Hepatocyte (in vitro differentiated cells): ENCODE data around the gene ARFGAP2. TPM values are rescaled to one million over a fixed set of nuclear protein-coding genes. Genes with fewer than 3 reads are reported as not detected.

Source experiments
- DNase-seq: peaks from one replicate; pipeline ENCODE4 v3.0.0-alpha.2; 2016; ENCODE audit warnings: low spot score
- H2AFZ ChIP-seq: fragments of 200-600 bp; sonication (generic); 2 replicates; pipeline ENCODE4 v1.6.0; 2016; ENCODE audit warnings: antibody characterized with exemption, mild to moderate bottlenecking
- H3K27ac ChIP-seq: fragments of 200-600 bp; sonication (generic); 2 replicates; pipeline ENCODE4 v1.5.1; 2016; ENCODE audit warnings: mild to moderate bottlenecking
- H3K27me3 ChIP-seq: fragments of 200-600 bp; sonication (generic); 2 replicates; pipeline ENCODE4 v1.6.1; 2016
- H3K36me3 ChIP-seq: fragments of 200-600 bp; sonication (generic); replicated peaks from 2 replicates; pipeline ENCODE4 v1.5.1; 2016; ENCODE audit warnings: low read depth; ENCODE audit not compliant: insufficient read depth
- H3K4me1 ChIP-seq: fragments of 200-600 bp; sonication (generic); 2 replicates; pipeline ENCODE4 v1.5.1; 2016; ENCODE audit warnings: mild to moderate bottlenecking, moderate library complexity; ENCODE audit not compliant: insufficient read depth
- H3K4me2 ChIP-seq: fragments of 200-600 bp; sonication (generic); 2 replicates; pipeline ENCODE4 v1.6.0; 2016
- H3K4me3 ChIP-seq: fragments of 200-600 bp; sonication (generic); 2 replicates; pipeline ENCODE4 v1.5.1; 2016; ENCODE audit warnings: mild to moderate bottlenecking
- H3K79me2 ChIP-seq: fragments of 200-600 bp; sonication (generic); 2 replicates; pipeline ENCODE4 v1.6.0; 2017; ENCODE audit warnings: mild to moderate bottlenecking
- H3K9me2 ChIP-seq: fragments of 200-600 bp; sonication (generic); replicated peaks from 2 replicates; pipeline ENCODE4 v1.6.0; 2017; ENCODE audit warnings: mild to moderate bottlenecking; ENCODE audit not compliant: insufficient read depth
- H3K9me3 ChIP-seq: fragments of 200-600 bp; sonication (generic); 2 replicates; pipeline ENCODE4 v1.5.1; 2016; ENCODE audit warnings: low read depth, mild to moderate bottlenecking
- H4K20me1 ChIP-seq: fragments of 200-600 bp; sonication (generic); 2 replicates; pipeline ENCODE4 v1.6.0; 2016; ENCODE audit warnings: mild to moderate bottlenecking; ENCODE audit not compliant: insufficient read depth, poor library complexity, severe bottlenecking
- CTCF ChIP-seq: fragments of 200-600 bp; sonication (generic); IDR thresholded peaks from 2 replicates; pipeline ENCODE4 v1.5.1; 2016; ENCODE audit warnings: antibody characterized with exemption, mild to moderate bottlenecking; ENCODE audit not compliant: poor library complexity
- EZH2 ChIP-seq: fragments of 200-600 bp; sonication (generic); IDR thresholded peaks from 2 replicates; pipeline ENCODE4 v1.6.1; 2016; ENCODE audit warnings: antibody characterized with exemption, mild to moderate bottlenecking, borderline replicate concordance
- EZH2phosphoT487 ChIP-seq: fragments of 200-600 bp; sonication (generic); IDR thresholded peaks from one replicate; pipeline ENCODE4 v1.6.1; 2018; ENCODE audit warnings: antibody characterized with exemption, mild to moderate bottlenecking, low read depth, moderate library complexity; ENCODE audit not compliant: unreplicated experiment, severe bottlenecking
- whole genome bisulfite sequencing: methylation state at CpG from one replicate; pipeline ENCODE4 v1.1.6; 2016; ENCODE audit warnings: low lambda C conversion rate; ENCODE audit errors: missing lambda C conversion rate; 5-methylcytosine and 5-hydroxymethylcytosine counted together
- polyA plus RNA-seq: library from polyadenylated mRNA; unstranded; fragments of >200 nt; fragmentation: Nextera tagmentation; extraction: Ambion mirVana; gene quantifications from 2 replicates; pipeline ENCODE4 v1.2.1, GENCODE V29; 2016
- total RNA-seq: library from RNA; depleted of rRNA; stranded (reverse); fragments of >200 nt; gene quantifications from 2 replicates; pipeline ENCODE4 v1.2.3, GENCODE V29; 2014

Gene ARFGAP2
- total and polyA plus RNA-seq, 2 experiments from 2014 or later = 64.3 to 146 TPM

DNA sequence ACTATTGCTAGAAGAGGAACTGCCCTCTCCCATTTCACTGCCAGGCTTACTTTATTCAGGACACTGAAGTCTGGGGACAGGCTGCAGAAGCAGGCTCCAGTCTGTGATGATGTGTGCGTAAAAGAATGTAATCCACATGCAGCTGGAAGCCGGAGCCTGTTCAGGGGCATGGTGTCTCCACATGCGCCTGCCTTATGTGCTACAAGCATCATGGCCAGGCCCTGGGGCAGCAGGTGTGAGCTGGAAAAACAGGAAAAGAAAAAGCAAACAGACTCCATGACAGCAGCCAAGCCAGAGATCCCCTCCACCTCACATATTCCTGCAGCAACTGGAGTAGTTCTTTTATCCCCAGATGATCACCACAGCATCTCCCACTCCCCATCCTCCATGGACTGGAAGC is 33.4 kb downstream of the ARFGAP2 start:
- H3K36me3 ChIP-seq = no peaks in the 10 kb centered on the region
- 23% methylated on average over 3 of the region's 3 CpGs for WGBS
- TF ChIP-seq CTCF = no peak
- TF ChIP-seq EZH2phosphoT487 = no peak
- TF ChIP-seq EZH2 = no peak
- no peaks in the 10 kb centered on the region for H3K9me3 ChIP-seq
- no peaks in the 10 kb centered on the region for H3K4me1 ChIP-seq
- H4K20me1 ChIP-seq = no peaks in the 10 kb centered on the region
- no peak overlapping the region for H3K27ac ChIP-seq
- no peaks in the 10 kb centered on the region for H3K27me3 ChIP-seq
- H2AFZ ChIP-seq = no peak overlapping the region
- H3K4me3 ChIP-seq = no peak overlapping the region
- H3K79me2 ChIP-seq = no peaks in the 10 kb centered on the region
- DNase-seq = peak; percentile 65
- no peaks in the 10 kb centered on the region for H3K9me2 ChIP-seq
- no peak overlapping the region for H3K4me2 ChIP-seq

GRCh38 chr11:47139878-47140277 is 36.8 kb downstream of the ARFGAP2 start:
- Histone ChIP-seq H3K79me2 (no peaks in the 10 kb centered on the region), H4K20me1 (no peaks in the 10 kb centered on the region), H3K9me2 (no peaks in the 10 kb centered on the region), H3K36me3 (no peaks in the 10 kb centered on the region), H3K27me3 (no peaks in the 10 kb centered on the region), H3K27ac (no peak overlapping the region), H3K4me1 (no peaks in the 10 kb centered on the region), H2AFZ (no peak overlapping the region), H3K9me3 (no peaks in the 10 kb centered on the region), H3K4me2 (no peak overlapping the region), H3K4me3 (no peak overlapping the region)
- DNase-seq = no peak
- no peak for TF ChIP-seq CTCF
- no peak for TF ChIP-seq EZH2phosphoT487
- no peak for TF ChIP-seq EZH2
- WGBS = 93% methylated on average over 4 of the region's 4 CpGs

DNA sequence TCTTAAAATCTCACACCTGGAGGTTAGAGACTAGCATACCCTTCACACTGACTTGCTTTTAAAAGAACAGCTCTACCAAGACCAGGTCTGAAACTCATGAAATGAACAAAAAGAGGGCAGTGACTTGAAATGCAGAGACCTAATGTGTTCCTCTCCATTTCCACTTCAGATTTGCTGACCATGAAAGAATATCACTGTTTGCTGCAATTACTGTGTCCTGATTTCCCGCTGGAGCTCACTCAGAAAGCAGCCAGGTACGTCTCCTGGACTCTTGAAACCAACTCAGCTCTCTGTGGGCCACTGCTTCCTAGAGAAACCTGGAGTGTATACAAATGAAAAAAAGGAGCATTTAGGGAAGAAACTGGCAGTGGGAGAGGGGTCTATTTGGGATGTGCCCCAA is 39.2 kb downstream of the ARFGAP2 start:
- no peak overlapping the region for H2AFZ ChIP-seq
- H3K9me3 ChIP-seq = no peaks in the 10 kb centered on the region
- H3K27ac ChIP-seq = no peak overlapping the region
- DNase-seq = no peak
- no peaks in the 10 kb centered on the region for H3K27me3 ChIP-seq
- no peak overlapping the region for H3K4me3 ChIP-seq
- no peak for TF ChIP-seq CTCF
- 91% methylated on average over 2 of the region's 2 CpGs for WGBS
- H3K36me3 ChIP-seq = no peaks in the 10 kb centered on the region
- no peaks in the 10 kb centered on the region for H4K20me1 ChIP-seq
- no peaks in the 10 kb centered on the region for H3K4me1 ChIP-seq
- H3K79me2 ChIP-seq = no peaks in the 10 kb centered on the region
- no peak overlapping the region for H3K4me2 ChIP-seq
- no peaks in the 10 kb centered on the region for H3K9me2 ChIP-seq

GRCh38 chr11:47136921-47137320 is 39.8 kb downstream of the ARFGAP2 start:
- Histone ChIP-seq H3K36me3 (no peaks in the 10 kb centered on the region), H3K4me1 (no peaks in the 10 kb centered on the region), H2AFZ (no peak overlapping the region), H3K4me3 (no peak overlapping the region), H3K9me3 (no peaks in the 10 kb centered on the region), H3K27ac (no peak overlapping the region), H3K79me2 (no peaks in the 10 kb centered on the region), H3K9me2 (no peaks in the 10 kb centered on the region), H4K20me1 (no peaks in the 10 kb centered on the region), H3K27me3 (no peaks in the 10 kb centered on the region), H3K4me2 (no peak overlapping the region)
- 92% methylated on average over 3 of the region's 3 CpGs for WGBS
- DNase-seq = no peak
- no peak for TF ChIP-seq EZH2phosphoT487
